ENCODE data around the gene PDK4.

The PDK4 gene

DNA sequence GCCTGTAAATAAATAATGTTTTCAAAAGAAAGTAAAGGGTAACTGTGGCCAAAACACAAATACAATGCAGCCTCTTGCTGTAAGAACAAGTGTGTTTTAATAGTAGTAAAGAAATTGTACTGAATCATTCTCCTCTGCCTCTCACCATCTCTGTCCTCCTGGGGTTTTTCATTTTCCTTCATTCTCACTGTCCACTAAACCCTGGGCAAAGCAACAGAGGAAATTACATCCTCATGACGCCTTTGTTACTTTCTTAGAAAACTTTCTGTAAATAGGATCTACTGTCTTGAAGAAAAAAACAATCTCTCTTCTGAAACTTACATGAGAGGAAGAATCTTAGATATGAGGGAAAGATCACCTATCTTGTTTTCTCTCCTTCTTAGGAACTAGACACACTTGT, 56.0 kb downstream of the PDK4 start:
- H3K27me3 ChIP-seq (ENCODE audit: control insufficient read depth in 5 of 5, insufficient read depth in 4 of 5, low read length in 5 of 5): no peaks in the 10 kb centered on the region
- H3K4me3 ChIP-seq (ENCODE audit: low read depth in 1 of 5, low read length in 5 of 5): no peak overlapping the region
- no peak overlapping the region for H3K27ac ChIP-seq (ENCODE audit: low read depth, low read length)
- H3K4me1 ChIP-seq (ENCODE audit: control insufficient read depth in 5 of 5, insufficient read depth in 5 of 5, low read length in 5 of 5): peaks cover 0 to 8% (median 4%) of the 10 kb centered on the region in 5 donors
- no peak overlapping the region for H3K9ac ChIP-seq (ENCODE audit: low read length in 5 of 5)
- H3K36me3 ChIP-seq (ENCODE audit: control insufficient read depth in 5 of 5, insufficient read depth in 5 of 5, low read length in 5 of 5): no peaks in the 10 kb centered on the region
- no peaks in the 10 kb centered on the region for H3K9me3 ChIP-seq (ENCODE audit: control insufficient read depth in 5 of 5, low read length in 5 of 5)

DNA sequence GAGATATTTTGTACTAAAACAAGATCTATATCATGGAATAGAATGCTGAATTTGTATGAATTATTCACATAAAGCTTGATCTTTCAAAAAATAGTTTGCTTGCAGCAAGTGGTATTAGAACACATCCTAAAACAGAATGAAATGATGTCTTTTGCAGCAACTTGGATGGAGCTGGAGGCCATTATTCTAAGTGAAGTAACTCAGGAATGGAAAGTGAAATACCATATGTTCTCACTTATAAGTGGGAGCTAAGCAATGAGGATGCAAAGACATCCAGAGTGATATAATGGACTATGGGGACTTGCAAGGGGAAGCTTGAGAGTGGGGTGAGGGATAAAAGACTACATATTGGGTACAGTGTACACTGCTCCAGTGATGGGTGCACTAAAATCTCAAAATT, 56.9 kb downstream of the PDK4 start:
- H3K36me3 ChIP-seq (ENCODE audit: control insufficient read depth in 5 of 5, insufficient read depth in 5 of 5, low read length in 5 of 5): no peaks in the 10 kb centered on the region
- no peaks in the 10 kb centered on the region for H3K27me3 ChIP-seq (ENCODE audit: control insufficient read depth in 5 of 5, insufficient read depth in 4 of 5, low read length in 5 of 5)
- H3K4me1 ChIP-seq (ENCODE audit: control insufficient read depth in 5 of 5, insufficient read depth in 5 of 5, low read length in 5 of 5): peaks cover 0 to under 1% (median 0%) of the 10 kb centered on the region in 5 donors
- no peak overlapping the region for H3K4me3 ChIP-seq (ENCODE audit: low read depth in 1 of 5, low read length in 5 of 5)
- H3K27ac ChIP-seq (ENCODE audit: low read depth, low read length): no peak overlapping the region
- no peak overlapping the region for H3K9ac ChIP-seq (ENCODE audit: low read length in 5 of 5)
- H3K9me3 ChIP-seq (ENCODE audit: control insufficient read depth in 5 of 5, low read length in 5 of 5): no peaks in the 10 kb centered on the region

DNA sequence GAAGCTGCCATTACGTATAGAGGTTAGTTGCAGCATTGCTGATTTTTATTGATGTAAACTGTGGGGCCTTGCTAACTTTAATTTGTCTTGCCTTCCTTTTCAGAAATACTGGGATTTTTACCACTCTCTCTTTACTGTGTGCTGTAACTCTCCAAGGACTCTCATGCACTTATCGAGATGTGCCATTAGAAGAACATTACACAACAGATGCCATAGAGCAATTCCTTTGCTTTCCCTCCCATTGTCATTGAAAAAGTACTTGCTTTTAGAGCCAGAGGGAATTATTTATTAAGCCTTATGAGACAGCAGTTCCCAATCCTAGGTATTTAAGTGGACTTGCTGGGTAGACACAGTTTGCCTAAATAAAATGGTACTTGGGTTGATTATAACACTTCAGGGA, 58.8 kb downstream of the PDK4 start:
- Histone ChIP-seq H3K4me3 (ENCODE audit: low read depth in 1 of 5, low read length in 5 of 5) (no peak overlapping the region), H3K9ac (ENCODE audit: low read length in 5 of 5) (no peak overlapping the region), H3K36me3 (ENCODE audit: control insufficient read depth in 5 of 5, insufficient read depth in 5 of 5, low read length in 5 of 5) (no peaks in the 10 kb centered on the region), H3K4me1 (ENCODE audit: control insufficient read depth in 5 of 5, insufficient read depth in 5 of 5, low read length in 5 of 5) (no peaks in the 10 kb centered on the region), H3K9me3 (ENCODE audit: control insufficient read depth in 5 of 5, low read length in 5 of 5) (no peaks in the 10 kb centered on the region), H3K27ac (ENCODE audit: low read depth, low read length) (no peak overlapping the region), H3K27me3 (ENCODE audit: control insufficient read depth in 5 of 5, insufficient read depth in 4 of 5, low read length in 5 of 5) (no peaks in the 10 kb centered on the region)

DNA sequence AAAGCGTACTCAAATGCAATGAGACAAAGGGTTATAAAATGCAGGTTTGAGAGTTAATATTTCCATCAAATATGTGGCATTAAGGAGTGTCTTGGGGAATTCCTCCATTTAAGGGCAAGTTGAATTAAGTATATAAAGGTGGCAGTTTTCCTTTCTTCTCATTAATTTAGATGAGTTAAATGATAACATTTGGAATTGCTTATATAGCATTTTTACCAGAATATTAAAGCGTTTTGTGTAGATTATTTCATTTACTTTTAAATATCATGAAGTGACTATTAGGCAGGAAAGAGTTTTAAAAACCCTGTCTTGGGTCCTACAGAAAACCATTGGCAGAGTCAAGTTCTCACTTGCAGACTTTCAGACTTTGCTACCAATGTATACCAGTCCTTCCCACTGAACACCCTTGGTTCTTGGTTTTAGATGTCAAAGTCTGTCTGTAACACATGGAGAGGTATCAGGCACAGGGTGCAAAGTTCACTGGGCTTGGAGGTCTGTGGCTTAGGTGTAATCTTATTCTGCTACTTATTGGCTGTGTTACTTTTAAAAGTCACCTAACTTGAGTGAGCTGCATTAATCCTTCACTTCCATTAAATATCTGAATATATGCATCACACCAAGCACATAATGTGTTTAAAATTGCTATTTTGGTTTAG, 59.5 kb downstream of the PDK4 start:
- Histone ChIP-seq H3K4me1 (ENCODE audit: control insufficient read depth in 5 of 5, insufficient read depth in 5 of 5, low read length in 5 of 5) (no peaks in the 10 kb centered on the region), H3K9ac (ENCODE audit: low read length in 5 of 5) (no peak overlapping the region), H3K36me3 (ENCODE audit: control insufficient read depth in 5 of 5, insufficient read depth in 5 of 5, low read length in 5 of 5) (no peaks in the 10 kb centered on the region), H3K27ac (ENCODE audit: low read depth, low read length) (no peak overlapping the region), H3K27me3 (ENCODE audit: control insufficient read depth in 5 of 5, insufficient read depth in 4 of 5, low read length in 5 of 5) (no peaks in the 10 kb centered on the region), H3K9me3 (ENCODE audit: control insufficient read depth in 5 of 5, low read length in 5 of 5) (no peaks in the 10 kb centered on the region), H3K4me3 (ENCODE audit: low read depth in 1 of 5, low read length in 5 of 5) (no peak overlapping the region)

DNA sequence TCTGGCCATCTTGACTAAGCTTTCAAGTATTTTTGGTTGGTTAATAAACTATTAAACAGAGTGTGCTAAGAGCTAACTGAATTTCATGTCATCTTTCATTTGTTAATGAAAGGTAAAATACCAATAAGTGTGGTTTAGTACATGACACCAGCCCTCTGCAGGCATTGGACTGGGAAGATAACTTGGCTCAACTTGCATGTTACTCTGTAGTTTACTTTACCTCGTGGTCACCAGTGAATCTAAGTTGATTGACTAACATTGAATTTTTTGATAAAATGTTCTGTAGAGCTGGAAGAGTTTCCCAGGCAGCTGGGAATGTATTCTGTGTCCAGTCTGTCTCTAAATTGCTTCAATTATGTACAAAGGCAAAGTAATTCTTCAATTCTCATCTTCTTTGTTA, 60.7 kb downstream of the PDK4 start:
- Histone ChIP-seq H3K27ac (ENCODE audit: low read depth, low read length) (no peak overlapping the region), H3K9me3 (ENCODE audit: control insufficient read depth in 5 of 5, low read length in 5 of 5) (no peaks in the 10 kb centered on the region), H3K4me1 (ENCODE audit: control insufficient read depth in 5 of 5, insufficient read depth in 5 of 5, low read length in 5 of 5) (no peaks in the 10 kb centered on the region), H3K27me3 (ENCODE audit: control insufficient read depth in 5 of 5, insufficient read depth in 4 of 5, low read length in 5 of 5) (no peaks in the 10 kb centered on the region), H3K36me3 (ENCODE audit: control insufficient read depth in 5 of 5, insufficient read depth in 5 of 5, low read length in 5 of 5) (no peaks in the 10 kb centered on the region), H3K4me3 (ENCODE audit: low read depth in 1 of 5, low read length in 5 of 5) (no peak overlapping the region), H3K9ac (ENCODE audit: low read length in 5 of 5) (no peak overlapping the region)

DNA sequence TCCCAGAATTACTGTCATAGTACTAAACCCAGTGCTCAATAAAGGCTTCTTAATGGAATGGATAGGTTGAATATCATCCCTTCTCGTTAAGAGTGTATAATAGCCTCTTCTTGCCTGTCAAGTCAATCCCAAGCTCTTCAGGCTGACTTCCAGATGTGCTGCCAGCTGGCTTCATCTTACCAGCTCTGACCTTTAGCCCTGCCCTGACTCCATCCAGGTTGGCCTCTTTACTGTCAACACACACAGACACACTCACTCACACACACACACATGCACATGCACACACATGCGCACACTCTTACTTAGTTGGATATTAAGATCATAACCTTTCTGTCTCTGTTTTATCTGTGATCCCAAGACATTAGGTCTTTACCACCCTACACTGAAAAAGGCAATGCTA, 61.5 kb downstream of the PDK4 start:
- Histone ChIP-seq H3K27ac (ENCODE audit: low read depth, low read length) (no peak overlapping the region), H3K4me3 (ENCODE audit: low read depth in 1 of 5, low read length in 5 of 5) (no peak overlapping the region), H3K27me3 (ENCODE audit: control insufficient read depth in 5 of 5, insufficient read depth in 4 of 5, low read length in 5 of 5) (no peaks in the 10 kb centered on the region), H3K36me3 (ENCODE audit: control insufficient read depth in 5 of 5, insufficient read depth in 5 of 5, low read length in 5 of 5) (no peaks in the 10 kb centered on the region), H3K4me1 (ENCODE audit: control insufficient read depth in 5 of 5, insufficient read depth in 5 of 5, low read length in 5 of 5) (no peaks in the 10 kb centered on the region), H3K9me3 (ENCODE audit: control insufficient read depth in 5 of 5, low read length in 5 of 5) (no peaks in the 10 kb centered on the region), H3K9ac (ENCODE audit: low read length in 5 of 5) (no peak overlapping the region)

Data from subcutaneous abdominal adipose tissue (tissue), 5 donors.